B cell (primary cell): Measurements from ENCODE around the gene EXOSC6. TPM values are rescaled to one million over a fixed set of nuclear protein-coding genes. Genes with fewer than 3 reads are reported as not detected.

Experiments
- ATAC-seq: fragments of 200-7000 bp; cut with Tn5 transposase; one replicate; pipeline ENCODE4 v1.10.0; 2021; ENCODE audit warnings: low read depth, mild to moderate bottlenecking, moderate number of reproducible peaks, moderate library complexity
- CTCF ChIA-PET: fragments of 350-600 bp; sonication (Branson Sonifier 250); formaldehyde crosslinking; loops from one replicate; lab custom pipeline; 2021; ENCODE audit warnings: antibody characterized with exemption, inconsistent platforms; lab: Charles Lee
- POLR2A ChIA-PET: fragments of 350-600 bp; sonication (Branson Sonifier 250); formaldehyde crosslinking; loops from one replicate; lab custom pipeline; 2021; ENCODE audit warnings: antibody characterized with exemption; lab: Charles Lee
- DNase-seq: peaks from one replicate; pipeline ENCODE4 v3.0.0; 2013
- H2AFZ ChIP-seq: 2 replicates; pipeline ENCODE4 v1.6.1; 2012; ENCODE audit warnings: mild to moderate bottlenecking, low read depth, low read length; ENCODE audit not compliant: insufficient read depth, poor library complexity, severe bottlenecking
- H3K27ac ChIP-seq, 2 donors: 1 replicate in 1 of 2; 2 replicates in 1 of 2; pipeline ENCODE4 v1.5.1; 2012 to 2013; ENCODE audit warnings: low read length in 2 of 2, mild to moderate bottlenecking in 2 of 2, moderate library complexity in 1 of 2
- H3K27me3 ChIP-seq, 4 experiments: fragments of 200-600 bp in 1 of 4; sonication (generic) in 1 of 4; replicated peaks in 1 of 4; 1 replicate in 2 of 4; 2 replicates in 2 of 4; pipeline versions ENCODE4 v1.6.1 to v1.7.0; 2013 to 2016; ENCODE audit warnings: low read length in 3 of 4, mild to moderate bottlenecking in 2 of 4, mixed read lengths in 1 of 4, moderate library complexity in 1 of 4; ENCODE audit not compliant: insufficient read depth in 4 of 4, control insufficient read depth in 3 of 4; ENCODE audit errors: control extremely low read depth in 1 of 4
- H3K36me3 ChIP-seq, 2 experiments: replicated peaks in 1 of 2; 1 replicate in 1 of 2; 2 replicates in 1 of 2; pipeline versions ENCODE4 v1.6.1 to v1.7.1; 2013; ENCODE audit warnings: low read length in 1 of 2; ENCODE audit not compliant: insufficient read depth in 2 of 2, control insufficient read depth in 1 of 2; ENCODE audit errors: control extremely low read depth in 1 of 2, extremely low read depth in 1 of 2
- H3K4me1 ChIP-seq, 2 donors: fragments of 200-600 bp in 1 of 2; sonication (generic) in 1 of 2; 1 replicate in 1 of 2; 2 replicates in 1 of 2; pipeline versions ENCODE4 v1.5.1 to v1.6.1; 2013 to 2017; ENCODE audit warnings: low read length in 2 of 2; ENCODE audit not compliant: control insufficient read depth in 2 of 2, insufficient read depth in 2 of 2
- H3K4me2 ChIP-seq: replicated peaks from 2 replicates; pipeline ENCODE3; 2012; ENCODE audit warnings: mild to moderate bottlenecking, low read depth, low read length; ENCODE audit not compliant: poor library complexity, severe bottlenecking
- H3K4me3 ChIP-seq, 5 experiments: fragments of 200-600 bp in 1 of 5; sonication (generic) in 1 of 5; 1 replicate in 3 of 5; 2 replicates in 2 of 5; pipeline versions ENCODE4 v1.5.1 to v1.7.0; 2011 to 2016; ENCODE audit warnings: low read length in 4 of 5, mild to moderate bottlenecking in 4 of 5, low read depth in 2 of 5, control low read depth in 1 of 5, moderate library complexity in 1 of 5; ENCODE audit not compliant: insufficient read depth in 1 of 5; ENCODE audit errors: control extremely low read depth in 1 of 5, extremely low read depth in 1 of 5
- H3K79me2 ChIP-seq: fragments of 200-600 bp; sonication (generic); one replicate; pipeline ENCODE4 v1.6.0; 2016; ENCODE audit warnings: low read length; ENCODE audit not compliant: control insufficient read depth, insufficient read depth
- H3K9ac ChIP-seq: fragments of 200-600 bp; sonication (generic); 2 replicates; pipeline ENCODE4 v1.6.1; 2017; ENCODE audit warnings: mild to moderate bottlenecking, low read length, moderate library complexity
- H3K9me3 ChIP-seq, 3 donors: one replicate each; pipeline versions ENCODE4 v1.6.1 to v1.7.1; 2013; ENCODE audit warnings: low read length in 2 of 3; ENCODE audit not compliant: control insufficient read depth in 2 of 3, insufficient read depth in 1 of 3; ENCODE audit errors: control extremely low read depth in 1 of 3
- H4K20me1 ChIP-seq: 2 replicates; pipeline ENCODE4 v1.6.0; 2012; ENCODE audit warnings: mild to moderate bottlenecking, low read length; ENCODE audit not compliant: insufficient read depth, control insufficient read depth, poor library complexity, severe bottlenecking
- H3K27ac Mint-ChIP-seq: one replicate; pipeline ENCODE4 v1.8.0; 2021; ENCODE audit warnings: mixed read lengths
- H3K27me3 Mint-ChIP-seq: one replicate; pipeline ENCODE4 v1.8.0; 2021; ENCODE audit warnings: mixed read lengths
- H3K4me1 Mint-ChIP-seq: one replicate; pipeline ENCODE4 v1.8.0; 2021; ENCODE audit warnings: mixed read lengths
- H3K4me3 Mint-ChIP-seq: one replicate; pipeline ENCODE4 v1.8.0; 2021; ENCODE audit warnings: mixed read lengths
- H3K9me3 Mint-ChIP-seq: one replicate; pipeline ENCODE4 v1.8.0; 2022; ENCODE audit warnings: mixed read lengths; ENCODE audit not compliant: insufficient read depth
- CTCF ChIP-seq: fragments of 200-600 bp; IDR thresholded peaks from one replicate; pipeline ENCODE4 v1.8.0; 2022; ENCODE audit warnings: antibody characterized with exemption, mild to moderate bottlenecking
- EZH2 ChIP-seq: IDR thresholded peaks from 2 replicates; pipeline ENCODE4 v1.6.1; 2012; ENCODE audit warnings: borderline replicate concordance, low read depth, mild to moderate bottlenecking, moderate library complexity, low read length; ENCODE audit not compliant: insufficient read depth, poor library complexity, severe bottlenecking
- WGBS: methylation state at CpG from one replicate; pipeline ENCODE4 v1.1.5; 2013; ENCODE audit warnings: missing lambda C conversion rate; ENCODE audit not compliant: insufficient coverage; 5-methylcytosine and 5-hydroxymethylcytosine counted together
- intact Hi-C: fragments of 100-400 bp; cut with micrococcal nuclease; formaldehyde crosslinking; loops from one replicate; pipeline ENCODE4 v1.10.0; 2022
- polyA plus RNA-seq: library from polyadenylated mRNA; depleted of rRNA; stranded (reverse); fragments of >200 nt; gene quantifications from 2 replicates; pipeline ENCODE4 v1.2.3, GENCODE V29; 2012
- total RNA-seq, 2 donors: library from RNA; stranded (reverse); fragments of 120-200 nt in 1 of 2; gene quantifications; 1 replicate in 1 of 2; 2 replicates in 1 of 2; pipeline versions ENCODE4 v1.2.3 to v1.2.4, GENCODE V29; 2013 to 2022

The EXOSC6 gene
- total and polyA plus RNA-seq, 2 donors (not counting 1 experiment from before 2014, with no cell fraction given), result 13.0 to 42.3 TPM

GRCh38 chr16:70253291-70254106 lies 1.8 kb upstream of the EXOSC6 start:
- Histone ChIP-seq H3K4me2 (no peak overlapping the region), H3K36me3 (peaks cover 0 to 44% of the 10 kb centered on the region in 2 experiments), H3K27ac (no peak overlapping the region), H3K9me3 (peaks cover 0 to 8% (median 0%) of the 10 kb centered on the region in 3 donors), H3K9ac (no peak overlapping the region), H2AFZ (no peak overlapping the region), H3K4me3 (no peak overlapping the region), H3K79me2 (peaks cover 11% of the 10 kb centered on the region), H3K27me3 (no peaks in the 10 kb centered on the region), H3K4me1 (peaks cover 0 to 24% of the 10 kb centered on the region in 2 donors), H4K20me1 (peaks cover 6% of the 10 kb centered on the region)
- DNase-seq, result peak; percentile 52
- no peaks in the 10 kb centered on the region for H3K9me3 Mint-ChIP-seq
- no peaks in the 10 kb centered on the region for H3K27me3 Mint-ChIP-seq
- no peak overlapping the region for H3K4me3 Mint-ChIP-seq
- CTCF ChIA-PET, result interaction anchor here (0.9 to 1.2 kb wide), 2 partner anchors 14 to 46 kb away, joined by 3 read pairs; no protein-coding TSS in a partner anchor
- no peak for ATAC-seq
- H3K4me1 Mint-ChIP-seq, result peaks cover 12% of the 10 kb centered on the region
- intact Hi-C loops, result loop anchor here (2.0 to 5.0 kb wide), 3 partner anchors 35 to 915 kb away; partner anchors contain the start of genes AARS1, COG8, FCSK and NIP7
- TF ChIP-seq EZH2 (no peak), CTCF (peak; percentile 54)
- H3K27ac Mint-ChIP-seq, result peak overlapping the region; percentile 37
- WGBS, result 88% methylated on average over 12 of the region's 16 CpGs
- POLR2A ChIA-PET, result interaction anchor here (0.6 kb wide), 1 partner anchor 272 kb away, joined by 3 read pairs; no protein-coding TSS in a partner anchor
